ENCODE data around the gene CLPX.
A peak's percentile ranks its signal among the peaks of the same experiment; 100 is the strongest.
"Not testable (repeated sequence)": the region's sequence is repeated elsewhere in the genome, so short reads cannot be mapped to it uniquely, and the experiment has no call there.

The CLPX gene

GRCh38 chr15:65207280-65207840 lies 22.2 kb upstream of the CLPX start:
- no peak for DNase-seq (ENCODE audit: low read depth, low spot score)

GRCh38 chr15:65206750-65207149 lies 21.6 kb upstream of the CLPX start:
- DNase-seq (ENCODE audit: low read depth, low spot score), result no peak
- no peak overlapping the region for H3K27ac ChIP-seq

More at GRCh38 chr15:65207280-65207840, 22.2 kb upstream of the CLPX start:
- H3K27ac ChIP-seq, result no peak overlapping the region

- no peak overlapping the region for H3K27ac ChIP-seq
- no peak for DNase-seq (ENCODE audit: low read depth, low spot score)
These were observed 20.0 kb upstream of the CLPX start for GRCh38 chr15:65204931-65205660.

- no peak overlapping the region for H3K27ac ChIP-seq
- no peak for DNase-seq (ENCODE audit: low read depth, low spot score)
These were observed 19.2 kb upstream of the CLPX start for GRCh38 chr15:65204236-65204930.

GRCh38 chr15:65201918-65202317 lies 16.8 kb upstream of the CLPX start:
- no peak for DNase-seq (ENCODE audit: low read depth, low spot score)
- H3K27ac ChIP-seq, result no peak overlapping the region

- no peak for DNase-seq (ENCODE audit: low read depth, low spot score)
- no peak overlapping the region for H3K27ac ChIP-seq
These were observed 13.4 kb upstream of the CLPX start for GRCh38 chr15:65198571-65198970.

- no peak overlapping the region for H3K27ac ChIP-seq
- DNase-seq (ENCODE audit: low read depth, low spot score), result no peak
These were observed 12.1 kb upstream of the CLPX start for GRCh38 chr15:65197337-65197645.

GRCh38 chr15:65196637-65197336 lies 11.6 kb upstream of the CLPX start:
- H3K27ac ChIP-seq, result no peak overlapping the region
- DNase-seq (ENCODE audit: low read depth, low spot score), result no peak

GRCh38 chr15:65195548-65195923 lies 10.4 kb upstream of the CLPX start:
- no peak for DNase-seq (ENCODE audit: low read depth, low spot score)

GRCh38 chr15:65194826-65195547 lies 9.8 kb upstream of the CLPX start:
- no peak for DNase-seq (ENCODE audit: low read depth, low spot score)
- H3K27ac ChIP-seq, result no peak overlapping the region

More at GRCh38 chr15:65195548-65195923, 10.4 kb upstream of the CLPX start:
- no peak overlapping the region for H3K27ac ChIP-seq

- DNase-seq (ENCODE audit: low read depth, low spot score), result no peak
- H3K27ac ChIP-seq, result no peak overlapping the region
These were observed 6.9 kb upstream of the CLPX start for GRCh38 chr15:65192016-65192415.

- no peak for DNase-seq (ENCODE audit: low read depth, low spot score)
- H3K27ac ChIP-seq, result no peak overlapping the region
These were observed 4.1 kb upstream of the CLPX start for GRCh38 chr15:65189102-65189740.

GRCh38 chr15:65188472-65188871 lies 3.3 kb upstream of the CLPX start:
- DNase-seq (ENCODE audit: low read depth, low spot score); H3K27ac ChIP-seq: not testable (repeated sequence)

GRCh38 chr15:65184305-65184867 lies 756 bp downstream of the CLPX start:
- DNase-seq (ENCODE audit: low read depth, low spot score), result no peak
- H3K27ac ChIP-seq, result peak overlapping the region; percentile 77

- no peak for DNase-seq (ENCODE audit: low read depth, low spot score)
- H3K27ac ChIP-seq, result peak overlapping the region; percentile 77
These were observed 1.3 kb downstream of the CLPX start for GRCh38 chr15:65183865-65184159.

- no peak for DNase-seq (ENCODE audit: low read depth, low spot score)
- no peak overlapping the region for H3K27ac ChIP-seq
These were observed 2.6 kb downstream of the CLPX start for GRCh38 chr15:65182538-65182937.

- not testable (repeated sequence) for DNase-seq (ENCODE audit: low read depth, low spot score); H3K27ac ChIP-seq
These were observed 3.4 kb downstream of the CLPX start for GRCh38 chr15:65181582-65182353.

GRCh38 chr15:65180167-65180566 lies 5.0 kb downstream of the CLPX start:
- no peak overlapping the region for H3K27ac ChIP-seq
- no peak for DNase-seq (ENCODE audit: low read depth, low spot score)

GRCh38 chr15:65177901-65178300 lies 7.2 kb downstream of the CLPX start:
- H3K27ac ChIP-seq, result peak overlapping the region; percentile 63
- DNase-seq (ENCODE audit: low read depth, low spot score), result no peak
